Stimulated activated CD4-positive, alpha-beta T cell treated with anti-CD3 and anti-CD28 coated beads, TNF-alpha, amount 100 ng/mL, for 24 hours (primary cell): ENCODE data around the gene EYA2.

ENCODE experiments used
- DNase-seq, 3 experiments: peaks; one replicate each; pipeline ENCODE4 v3.0.0-alpha.2; 2020; ENCODE audit warnings: low read depth in 3 of 3

The EYA2 gene

DNA sequence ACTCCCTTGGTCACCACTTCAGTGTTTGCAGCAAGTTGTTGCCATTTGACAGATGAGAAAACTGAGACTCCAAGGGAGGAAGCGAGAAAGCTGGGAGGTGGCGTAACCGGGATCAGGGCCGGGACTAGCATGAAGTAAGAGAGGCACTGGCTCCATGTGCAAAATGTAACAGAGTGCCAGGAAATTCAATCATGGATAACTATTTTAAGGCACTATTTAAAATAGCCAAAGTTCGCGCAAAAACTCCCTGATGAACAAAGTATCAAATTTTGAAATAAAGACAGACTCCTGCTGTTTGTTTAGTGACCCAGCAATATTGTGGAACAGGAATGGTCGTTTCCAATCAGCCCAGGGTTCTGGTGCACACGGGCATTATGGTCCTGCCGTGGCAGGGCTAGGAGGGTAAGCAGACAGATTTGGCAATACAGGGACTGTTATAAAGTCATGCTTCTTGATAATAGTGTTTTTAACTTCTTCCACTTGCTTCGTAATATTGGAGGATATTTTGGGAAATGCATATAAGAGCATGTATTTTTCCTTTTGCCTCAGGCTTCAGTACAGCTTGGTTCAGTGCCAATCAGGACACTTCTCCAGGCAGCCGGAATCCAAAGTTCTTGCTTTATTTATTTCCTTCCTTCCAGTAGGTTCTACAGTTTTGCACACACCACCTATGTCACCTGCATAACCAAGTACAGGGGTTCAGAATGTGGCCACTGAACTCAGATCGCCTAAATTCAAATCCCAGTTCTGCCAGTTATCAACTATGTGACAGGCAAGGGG lies 141.6 kb downstream of the EYA2 start:
- DNase-seq = no peak

GRCh38 chr20:47038566-47039560 lies 144.2 kb downstream of the EYA2 start:
- no peak for DNase-seq

GRCh38 chr20:47040506-47041125 lies 146.0 kb downstream of the EYA2 start:
- DNase-seq = no peak

DNA sequence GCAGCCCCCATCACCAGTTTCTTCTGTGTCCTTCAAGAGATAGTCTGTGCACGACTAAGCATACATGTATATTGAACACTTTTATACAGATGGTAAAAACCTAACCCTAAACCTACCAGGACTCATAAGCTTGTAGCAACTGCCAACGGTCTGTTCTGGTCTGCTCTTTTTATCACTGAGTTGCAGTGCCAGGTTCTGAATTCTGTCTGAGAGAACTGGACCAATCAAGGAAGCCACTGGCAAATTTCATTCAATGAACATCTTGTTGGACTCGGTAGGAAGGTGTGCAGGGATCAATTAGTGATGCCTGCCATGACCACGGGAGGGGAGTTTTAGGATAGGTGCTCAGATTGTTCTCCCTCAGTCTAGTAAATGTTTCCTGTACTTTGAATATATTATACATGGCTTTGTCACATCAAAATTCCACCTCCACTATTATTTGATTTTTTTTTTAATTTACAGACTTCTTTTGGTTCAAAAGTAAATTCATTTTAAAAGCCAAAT lies 146.8 kb downstream of the EYA2 start:
- no peak for DNase-seq

GRCh38 chr20:47042464-47042863 lies 147.8 kb downstream of the EYA2 start:
- no peak for DNase-seq

DNA sequence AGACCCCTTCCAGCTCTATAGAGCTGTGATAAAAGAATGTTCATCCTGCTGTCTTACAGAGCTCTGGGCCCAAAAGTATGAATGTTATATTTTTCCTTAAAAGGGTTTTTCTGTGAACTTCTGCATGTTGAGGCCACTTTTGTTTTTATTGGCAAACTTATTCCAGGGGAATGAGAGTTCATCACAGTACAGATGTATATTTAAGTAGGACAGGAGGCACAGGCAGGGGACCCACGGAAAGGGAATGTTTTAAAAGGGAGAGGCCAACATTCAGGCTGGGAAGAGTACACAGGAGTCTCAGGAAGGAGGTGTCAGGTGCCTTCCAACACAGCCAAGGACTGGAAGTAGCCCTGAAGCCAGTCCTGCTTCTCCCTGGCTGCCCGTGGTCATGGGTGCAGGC lies 148.4 kb downstream of the EYA2 start:
- DNase-seq = no peak

DNA sequence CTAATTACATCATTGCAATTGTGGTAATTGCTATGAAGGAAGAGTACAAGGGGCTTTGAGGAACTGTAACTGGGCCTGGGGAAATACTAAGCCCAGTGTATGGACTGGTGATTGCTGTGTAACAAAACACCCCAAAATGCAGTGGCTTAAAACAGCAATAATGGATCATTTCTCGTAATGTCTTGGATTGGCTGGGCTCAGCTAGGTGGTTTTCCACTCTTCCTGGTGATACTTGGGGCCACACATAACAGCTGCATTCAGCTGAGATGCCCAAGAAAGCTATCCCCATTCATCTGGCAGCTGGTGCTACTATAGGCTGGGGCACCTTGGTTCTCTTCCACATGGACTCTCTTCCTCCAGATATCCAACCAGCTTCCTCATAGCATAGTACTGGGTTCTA lies 150.3 kb downstream of the EYA2 start:
- no peak for DNase-seq

GRCh38 chr20:47048054-47048453 lies 153.4 kb downstream of the EYA2 start:
- DNase-seq = no peak

- DNase-seq = no peak
Measured at GRCh38 chr20:47049771-47050170, 155.1 kb downstream of the EYA2 start.

- no peak for DNase-seq
Measured at GRCh38 chr20:47050996-47051395, 156.4 kb downstream of the EYA2 start.

- no peak for DNase-seq
Measured at GRCh38 chr20:47051936-47052526, 157.4 kb downstream of the EYA2 start.

GRCh38 chr20:47054506-47054905 lies 159.9 kb downstream of the EYA2 start:
- DNase-seq = no peak

DNA sequence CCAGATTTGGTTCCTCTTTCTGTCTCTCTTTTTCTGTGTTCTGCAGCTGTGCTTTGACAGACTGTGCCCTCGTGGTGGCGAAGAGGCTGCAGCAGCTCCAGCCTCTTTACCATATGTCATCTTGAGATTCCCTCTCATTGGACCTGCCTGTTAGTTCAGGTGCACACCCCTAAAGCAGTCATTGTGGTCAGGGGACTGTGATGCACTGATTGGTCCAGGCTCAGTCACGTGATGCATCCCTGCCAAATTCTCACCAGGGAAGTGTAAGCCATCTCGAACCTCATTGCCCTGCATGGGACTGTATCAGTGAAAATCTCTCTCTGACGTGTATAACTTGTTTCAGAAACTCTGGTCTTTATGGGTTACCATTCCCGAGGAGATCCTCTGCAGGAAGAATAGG lies 160.3 kb downstream of the EYA2 start:
- no peak for DNase-seq

DNA sequence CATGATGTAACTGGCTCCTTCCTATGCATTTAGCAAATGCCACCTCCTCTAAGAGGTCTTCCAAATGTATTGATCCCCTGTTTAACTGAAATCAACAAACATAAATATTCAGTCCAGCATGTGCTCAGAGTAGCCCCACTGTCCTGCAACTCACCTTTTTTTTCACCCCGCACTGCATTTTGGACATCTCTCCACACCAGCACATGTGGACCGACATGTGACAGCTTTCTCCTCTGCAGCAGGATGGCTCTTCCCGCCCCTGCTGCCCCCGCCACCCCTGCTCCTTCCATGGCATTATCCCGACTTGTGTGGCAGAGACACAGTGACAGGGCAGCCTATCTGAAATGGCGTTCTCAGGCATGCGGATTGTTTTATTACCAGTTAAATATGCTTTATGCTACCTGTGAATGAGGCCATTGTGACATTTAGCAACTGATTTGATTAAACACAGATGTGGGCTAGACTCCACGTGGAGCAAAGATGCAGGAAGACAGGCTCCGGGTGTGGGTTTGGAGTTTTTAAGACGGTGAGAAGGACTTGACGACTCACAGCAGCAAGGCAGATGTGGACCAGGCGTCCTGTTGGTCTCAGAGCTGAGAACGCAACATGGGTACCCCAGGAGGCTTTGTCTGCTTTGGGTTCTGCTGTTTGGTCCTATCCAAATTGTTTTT lies 161.2 kb downstream of the EYA2 start:
- no peak for DNase-seq

- no peak for DNase-seq
Measured at GRCh38 chr20:47057661-47058060, 163.0 kb downstream of the EYA2 start.

DNA sequence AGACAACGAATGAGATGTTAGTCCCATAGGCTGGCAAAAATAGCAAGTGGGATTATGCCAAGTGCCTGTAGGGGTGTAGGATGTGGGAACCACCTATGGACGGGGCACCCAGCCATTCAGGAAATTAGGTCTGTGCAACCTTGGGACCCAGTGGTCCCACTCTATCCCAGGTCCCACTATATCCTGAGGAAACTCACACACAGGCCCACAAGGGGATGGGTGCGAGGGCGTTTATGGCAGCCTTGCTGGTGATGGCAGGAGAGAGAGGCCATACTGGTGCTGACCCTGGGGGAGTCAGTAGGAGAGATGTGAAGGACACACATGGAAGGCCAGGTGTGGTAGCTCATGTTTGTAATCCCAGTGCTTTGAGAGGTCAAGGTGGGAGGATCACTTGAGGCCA lies 163.6 kb downstream of the EYA2 start:
- DNase-seq = no peak

- DNase-seq = no peak
Measured at GRCh38 chr20:47059536-47059935, 164.9 kb downstream of the EYA2 start.

DNA sequence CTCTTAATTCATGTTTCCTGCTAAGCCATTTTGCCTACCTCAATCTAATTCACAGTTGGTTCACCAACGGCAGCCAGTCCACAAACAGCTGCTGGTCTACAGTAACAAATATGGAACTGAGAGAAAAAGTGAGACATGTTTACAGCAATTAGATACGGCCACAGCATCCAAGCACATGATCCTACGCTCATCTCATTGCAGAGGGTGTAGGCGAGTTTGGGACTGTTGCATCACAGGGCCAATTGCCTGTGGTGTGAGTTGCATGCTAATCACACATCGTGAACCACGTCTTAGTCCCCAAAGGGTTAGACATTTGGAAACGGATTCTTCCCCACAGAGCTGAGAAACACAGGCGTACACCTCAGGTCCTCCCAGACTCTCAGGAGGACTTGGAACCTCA lies 166.9 kb downstream of the EYA2 start:
- DNase-seq = no peak

- DNase-seq = no peak
Measured at GRCh38 chr20:47062226-47062890, 167.7 kb downstream of the EYA2 start.

- no peak for DNase-seq
Measured at GRCh38 chr20:47063407-47063806, 168.8 kb downstream of the EYA2 start.

GRCh38 chr20:47063808-47064207 lies 169.2 kb downstream of the EYA2 start:
- no peak for DNase-seq
